Loucy (cell line): Measurements from ENCODE around the gene MYMK.

ENCODE experiments used
- H2AFZ ChIP-seq: fragments of 200-600 bp; sonication (generic); 2 replicates; pipeline ENCODE4 v1.6.0; 2016; ENCODE audit warnings: antibody characterized with exemption, mild to moderate bottlenecking, low read length, moderate library complexity
- H3F3A ChIP-seq: fragments of 200-600 bp; 2 replicates; pipeline ENCODE4 v1.6.0; 2016; ENCODE audit warnings: antibody characterized with exemption, low read depth, mild to moderate bottlenecking
- H3K27me3 ChIP-seq: fragments of 200-600 bp; sonication (generic); 2 replicates; pipeline ENCODE4 v1.6.1; 2014; ENCODE audit warnings: low read length, mild to moderate bottlenecking; ENCODE audit not compliant: insufficient read depth, poor library complexity, severe bottlenecking
- H3K36me3 ChIP-seq: fragments of 200-600 bp; sonication (generic); 2 replicates; pipeline ENCODE4 v1.6.1; 2016; ENCODE audit warnings: low read length; ENCODE audit not compliant: insufficient read depth
- H3K4me1 ChIP-seq: fragments of 200-600 bp; sonication (generic); 2 replicates; pipeline ENCODE4 v1.5.1; 2014; ENCODE audit warnings: low read length, mild to moderate bottlenecking; ENCODE audit not compliant: insufficient read depth, poor library complexity, severe bottlenecking
- H3K4me2 ChIP-seq: fragments of 200-600 bp; sonication (generic); 2 replicates; pipeline ENCODE4 v1.6.0; 2014; ENCODE audit warnings: antibody characterized with exemption, low read length, low read depth, mild to moderate bottlenecking; ENCODE audit not compliant: poor library complexity, severe bottlenecking
- H3K4me3 ChIP-seq: fragments of 200-600 bp; sonication (generic); 2 replicates; pipeline ENCODE4 v1.5.1; 2014; ENCODE audit warnings: low read length, mild to moderate bottlenecking, mixed read lengths; ENCODE audit not compliant: poor library complexity, severe bottlenecking
- H3K79me2 ChIP-seq: fragments of 200-600 bp; sonication (generic); 2 replicates; pipeline ENCODE4 v1.6.1; 2014; ENCODE audit warnings: low read length; ENCODE audit not compliant: insufficient read depth
- H3K9ac ChIP-seq: fragments of 200-600 bp; sonication (generic); 2 replicates; pipeline ENCODE4 v1.6.0; 2014; ENCODE audit warnings: mild to moderate bottlenecking, low read depth, low read length, moderate library complexity; ENCODE audit not compliant: poor library complexity, severe bottlenecking
- H3K9me2 ChIP-seq: fragments of 200-600 bp; sonication (generic); replicated peaks from 2 replicates; pipeline ENCODE4 v1.6.1; 2016; ENCODE audit warnings: low read depth, low read length, mixed read lengths
- H3K9me3 ChIP-seq: fragments of 200-600 bp; sonication (generic); 2 replicates; pipeline ENCODE4 v1.6.1; 2014; ENCODE audit warnings: mild to moderate bottlenecking, antibody characterized with exemption, low read length, low read depth; ENCODE audit not compliant: insufficient read depth
- H4K20me1 ChIP-seq: fragments of 200-600 bp; sonication (generic); 2 replicates; pipeline ENCODE4 v1.6.0; 2014; ENCODE audit warnings: antibody characterized with exemption, low read length, mild to moderate bottlenecking; ENCODE audit not compliant: insufficient read depth, poor library complexity, severe bottlenecking
- EZH2phosphoT487 ChIP-seq: fragments of 200-600 bp; IDR thresholded peaks from 2 replicates; pipeline ENCODE4 v1.6.1; 2018; ENCODE audit warnings: antibody characterized with exemption, mild to moderate bottlenecking, moderate library complexity, borderline replicate concordance
- TF ChIP-seq, protein P1 (sequence below): fragments of 200-600 bp; sonication (generic); conservative IDR thresholded peaks from 2 replicates; pipeline ENCODE4 v1.5.1; 2014; ENCODE audit warnings: mild to moderate bottlenecking, antibody characterized with exemption, low read length

The MYMK gene

GRCh38 chr9:133487331-133487725 lies 37.4 kb downstream of the MYMK start:
- H3K4me3 ChIP-seq: no peak overlapping the region
- H3K79me2 ChIP-seq: no peaks in the 10 kb centered on the region
- H3K4me2 ChIP-seq: no peak overlapping the region
- H3K27me3 ChIP-seq: no peaks in the 10 kb centered on the region
- TF ChIP-seq, protein P1, sequence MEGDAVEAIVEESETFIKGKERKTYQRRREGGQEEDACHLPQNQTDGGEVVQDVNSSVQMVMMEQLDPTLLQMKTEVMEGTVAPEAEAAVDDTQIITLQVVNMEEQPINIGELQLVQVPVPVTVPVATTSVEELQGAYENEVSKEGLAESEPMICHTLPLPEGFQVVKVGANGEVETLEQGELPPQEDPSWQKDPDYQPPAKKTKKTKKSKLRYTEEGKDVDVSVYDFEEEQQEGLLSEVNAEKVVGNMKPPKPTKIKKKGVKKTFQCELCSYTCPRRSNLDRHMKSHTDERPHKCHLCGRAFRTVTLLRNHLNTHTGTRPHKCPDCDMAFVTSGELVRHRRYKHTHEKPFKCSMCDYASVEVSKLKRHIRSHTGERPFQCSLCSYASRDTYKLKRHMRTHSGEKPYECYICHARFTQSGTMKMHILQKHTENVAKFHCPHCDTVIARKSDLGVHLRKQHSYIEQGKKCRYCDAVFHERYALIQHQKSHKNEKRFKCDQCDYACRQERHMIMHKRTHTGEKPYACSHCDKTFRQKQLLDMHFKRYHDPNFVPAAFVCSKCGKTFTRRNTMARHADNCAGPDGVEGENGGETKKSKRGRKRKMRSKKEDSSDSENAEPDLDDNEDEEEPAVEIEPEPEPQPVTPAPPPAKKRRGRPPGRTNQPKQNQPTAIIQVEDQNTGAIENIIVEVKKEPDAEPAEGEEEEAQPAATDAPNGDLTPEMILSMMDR: no peak
- no peak for TF ChIP-seq EZH2phosphoT487
- H3K9me2 ChIP-seq: no peaks in the 10 kb centered on the region
- H3F3A ChIP-seq: no peaks in the 10 kb centered on the region
- H2AFZ ChIP-seq: no peak overlapping the region
- no peak overlapping the region for H3K9ac ChIP-seq
- H3K36me3 ChIP-seq: no peaks in the 10 kb centered on the region
- no peaks in the 10 kb centered on the region for H4K20me1 ChIP-seq
- peaks cover 7% of the 10 kb centered on the region for H3K4me1 ChIP-seq
- no peaks in the 10 kb centered on the region for H3K9me3 ChIP-seq

GRCh38 chr9:133485531-133486260 lies 39.1 kb downstream of the MYMK start:
- no peak overlapping the region for H3K4me3 ChIP-seq

GRCh38 chr9:133484671-133485437 lies 39.9 kb downstream of the MYMK start:
- Histone ChIP-seq H3K27me3 (no peaks in the 10 kb centered on the region), H3K4me1 (peaks cover 16% of the 10 kb centered on the region), H3K4me2 (no peak overlapping the region), H3K79me2 (no peaks in the 10 kb centered on the region), H3F3A (peaks cover 6% of the 10 kb centered on the region; the same call in 1 of the 2 replicates), H2AFZ (no peak overlapping the region), H3K4me3 (no peak overlapping the region), H4K20me1 (no peaks in the 10 kb centered on the region), H3K36me3 (no peaks in the 10 kb centered on the region), H3K9me3 (no peaks in the 10 kb centered on the region), H3K9me2 (no peaks in the 10 kb centered on the region), H3K9ac (no peak overlapping the region)
- TF ChIP-seq EZH2phosphoT487: no peak
- TF ChIP-seq, protein P1: no peak

More at GRCh38 chr9:133485531-133486260, 39.1 kb downstream of the MYMK start:
- no peaks in the 10 kb centered on the region for H3K79me2 ChIP-seq
- no peak overlapping the region for H3K9ac ChIP-seq
- TF ChIP-seq EZH2phosphoT487: no peak
- no peak overlapping the region for H2AFZ ChIP-seq
- H4K20me1 ChIP-seq: no peaks in the 10 kb centered on the region
- no peaks in the 10 kb centered on the region for H3K36me3 ChIP-seq
- peaks cover 4% of the 10 kb centered on the region; the same call in 1 of the 2 replicates for H3F3A ChIP-seq
- H3K4me1 ChIP-seq: peaks cover 14% of the 10 kb centered on the region
- no peaks in the 10 kb centered on the region for H3K9me3 ChIP-seq
- no peaks in the 10 kb centered on the region for H3K9me2 ChIP-seq
- H3K4me2 ChIP-seq: no peak overlapping the region
- H3K27me3 ChIP-seq: no peaks in the 10 kb centered on the region
